Tibial artery (tissue), 4 donors: ENCODE results near the gene NR4A1.

Experiments used
- DNase-seq, 2 donors: peaks; one replicate each; pipeline ENCODE4 v3.0.0-alpha.2; 2019
- H3K27ac ChIP-seq, 2 donors: fragments of 200-600 bp; sonication (generic) in 1 of 2; 1 replicate in 1 of 2; 2 replicates in 1 of 2; pipeline ENCODE4 v1.5.1; 2018 to 2019; ENCODE audit warnings: mild to moderate bottlenecking in 1 of 2
- H3K27me3 ChIP-seq, 2 donors: fragments of 200-600 bp; sonication (generic) in 1 of 2; one replicate each; pipeline versions ENCODE4 v1.5.1 to v1.6.0; 2016 to 2019
- H3K36me3 ChIP-seq, 3 donors: fragments of 200-600 bp; sonication (generic) in 2 of 3; one replicate each; pipeline ENCODE4 v1.5.1; 2016 to 2019; ENCODE audit warnings: mild to moderate bottlenecking in 2 of 3
- H3K4me1 ChIP-seq, 4 donors: fragments of 200-600 bp; sonication (generic) in 2 of 4; 1 replicate in 3 of 4; 2 replicates in 1 of 4; pipeline ENCODE4 v1.5.1; 2016 to 2019
- H3K4me3 ChIP-seq, 2 donors: fragments of 200-600 bp; sonication (generic) in 1 of 2; 1 replicate in 1 of 2; 2 replicates in 1 of 2; pipeline ENCODE4 v1.5.1; 2018 to 2019; ENCODE audit warnings: mild to moderate bottlenecking in 2 of 2
- H3K9me3 ChIP-seq, 3 donors: fragments of 200-600 bp; sonication (generic) in 1 of 3; one replicate each; pipeline ENCODE4 v1.5.1; 2016 to 2019
- CTCF ChIP-seq, 2 experiments: fragments of 200-600 bp in 1 of 2; fragments of 450-650 bp in 1 of 2; IDR thresholded peaks; one replicate each; pipeline ENCODE4 v1.5.1; 2017 to 2019; ENCODE audit warnings: antibody characterized with exemption in 2 of 2, mild to moderate bottlenecking in 1 of 2, moderate library complexity in 1 of 2
- intact Hi-C: fragments of 100-400 bp; cut with DNase I; formaldehyde crosslinking; loops from one replicate; pipeline ENCODE4 v1.15.0; 2023; ENCODE audit warnings: low total_unique reads

Gene NR4A1

DNA sequence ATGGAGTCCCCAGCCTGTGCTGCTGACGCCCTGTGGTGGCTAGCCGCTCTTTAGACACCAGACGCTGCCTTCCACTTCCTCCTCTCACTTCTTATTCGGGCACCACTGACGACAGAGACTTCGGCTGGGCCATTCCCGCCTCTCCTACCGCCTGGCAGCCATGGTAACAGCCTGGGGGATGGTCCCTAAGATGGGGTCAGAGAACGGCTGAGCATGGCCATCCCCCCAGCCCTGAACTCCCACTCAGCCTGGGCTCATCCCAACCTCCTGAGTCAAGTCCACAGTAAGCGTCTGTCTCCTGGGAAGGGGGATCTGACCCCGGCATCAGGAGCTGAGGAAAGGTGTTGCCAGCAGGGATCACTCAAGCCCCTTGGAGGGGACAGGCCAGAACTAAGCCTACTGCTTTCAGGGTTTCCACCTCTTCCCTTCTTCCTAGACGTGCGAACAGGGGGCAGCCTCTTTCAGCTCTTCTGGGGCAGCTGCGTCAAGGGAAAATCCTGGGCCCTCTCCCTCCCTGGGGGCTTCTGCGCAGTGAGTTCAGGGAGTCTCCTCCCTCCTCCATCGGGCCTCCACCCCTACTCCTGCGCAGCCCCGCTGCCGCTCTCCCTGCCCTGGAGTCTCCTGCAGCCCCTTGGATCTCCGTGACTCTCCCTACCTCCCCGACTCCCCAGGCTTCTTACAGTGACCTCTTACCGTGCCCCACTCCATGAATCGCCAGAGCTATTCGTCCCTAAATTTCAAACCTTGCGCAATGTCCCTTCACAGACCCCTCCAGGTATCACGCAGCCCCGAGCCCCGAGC lies 45.1 kb upstream of the NR4A1 start:
- Histone ChIP-seq H3K9me3 (no peaks in the 10 kb centered on the region), H3K4me3 (peak overlapping the region; percentile 57), H3K27me3 (peaks cover 0 to 35% of the 10 kb centered on the region in 2 donors), H3K27ac (no peak overlapping the region), H3K36me3 (peaks cover 0 to 4% (median 0%) of the 10 kb centered on the region in 3 donors), H3K4me1 (peaks cover 0 to 34% (median 10%) of the 10 kb centered on the region in 4 donors)
- peak; percentile 70 to 85 for DNase-seq
- intact Hi-C loops = no loop called here
- no peak for TF ChIP-seq CTCF (IDR thresholded peaks at IDR 0.05)

- H3K27ac ChIP-seq = peak within 1 kb of the TSS; percentile 60 to 75
These were observed 44.5 kb upstream of the NR4A1 start, which contains the start of gene TAMALIN for GRCh38 chr12:52006726-52007157. Gene TAMALIN (plus strand): TSS chr12:52006946. CDS start chr12:52007020, 74 bp downstream.

GRCh38 chr12:52007158-52007921 lies 43.9 kb upstream of the NR4A1 start:
- H3K36me3 ChIP-seq = peaks cover 0 to 10% (median 8%) of the 10 kb centered on the region in 3 donors
- peaks cover 0 to 35% of the 10 kb centered on the region in 2 donors for H3K27me3 ChIP-seq
- peak overlapping the region; percentile 60 to 75 for H3K27ac ChIP-seq
- intact Hi-C loops = no loop called here
- TF ChIP-seq CTCF (IDR thresholded peaks at IDR 0.05) = no peak
- H3K9me3 ChIP-seq = no peaks in the 10 kb centered on the region
- peak overlapping the region; percentile 57 for H3K4me3 ChIP-seq
- H3K4me1 ChIP-seq = peaks cover 0 to 34% (median 10%) of the 10 kb centered on the region in 4 donors
- DNase-seq = peak in 1 of 2 donors; percentile 50

More at GRCh38 chr12:52006726-52007157, 44.5 kb upstream of the NR4A1 start, which contains the start of gene TAMALIN:
- peak; percentile 66 to 83 for DNase-seq
- peaks cover 0 to 7% (median 3%) of the 10 kb centered on the region in 3 donors for H3K36me3 ChIP-seq
- peaks cover 0 to 35% of the 10 kb centered on the region in 2 donors for H3K27me3 ChIP-seq
- no peaks in the 10 kb centered on the region for H3K9me3 ChIP-seq
- H3K4me3 ChIP-seq = peak within 1 kb of the TSS; percentile 57
- peaks cover 0 to 34% (median 10%) of the 10 kb centered on the region in 4 donors for H3K4me1 ChIP-seq
- TF ChIP-seq CTCF (IDR thresholded peaks at IDR 0.05) = no peak
- intact Hi-C loops = no loop called here

DNA sequence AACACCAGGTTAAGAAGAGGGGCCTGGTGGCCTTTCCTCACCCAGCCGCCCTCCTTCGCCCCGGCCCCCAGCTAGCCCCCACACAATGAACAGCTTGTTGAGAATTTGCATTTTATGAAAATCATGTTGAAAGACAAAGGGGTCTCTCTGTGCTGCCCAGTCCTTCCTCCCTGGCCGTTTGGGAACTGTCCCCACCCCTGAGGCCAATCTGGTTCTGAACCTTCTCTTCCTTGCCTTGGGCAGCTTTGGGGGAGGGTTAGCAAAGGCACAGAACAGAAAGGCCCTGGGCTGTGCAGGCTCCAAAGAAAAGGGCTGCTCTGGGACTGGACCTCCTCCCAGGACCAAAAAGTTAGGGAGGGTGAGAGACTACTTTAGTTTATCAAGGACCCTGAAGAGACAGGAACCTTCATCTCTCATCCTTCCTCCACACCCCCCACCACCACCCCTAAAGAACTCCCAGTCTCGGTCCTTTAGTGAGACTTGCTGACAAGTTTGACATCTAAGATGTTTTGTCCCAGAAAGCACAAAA lies 43.2 kb upstream of the NR4A1 start:
- Histone ChIP-seq H3K4me3 (peak overlapping the region; percentile 57), H3K36me3 (peaks cover 0 to 12% (median 10%) of the 10 kb centered on the region in 3 donors), H3K4me1 (peaks cover 0 to 34% (median 10%) of the 10 kb centered on the region in 4 donors), H3K27me3 (peaks cover 0 to 35% of the 10 kb centered on the region in 2 donors), H3K27ac (peak overlapping the region; percentile 60 to 75), H3K9me3 (no peaks in the 10 kb centered on the region)
- no peak for DNase-seq
- intact Hi-C loops = no loop called here
- TF ChIP-seq CTCF (IDR thresholded peaks at IDR 0.05) = no peak

DNA sequence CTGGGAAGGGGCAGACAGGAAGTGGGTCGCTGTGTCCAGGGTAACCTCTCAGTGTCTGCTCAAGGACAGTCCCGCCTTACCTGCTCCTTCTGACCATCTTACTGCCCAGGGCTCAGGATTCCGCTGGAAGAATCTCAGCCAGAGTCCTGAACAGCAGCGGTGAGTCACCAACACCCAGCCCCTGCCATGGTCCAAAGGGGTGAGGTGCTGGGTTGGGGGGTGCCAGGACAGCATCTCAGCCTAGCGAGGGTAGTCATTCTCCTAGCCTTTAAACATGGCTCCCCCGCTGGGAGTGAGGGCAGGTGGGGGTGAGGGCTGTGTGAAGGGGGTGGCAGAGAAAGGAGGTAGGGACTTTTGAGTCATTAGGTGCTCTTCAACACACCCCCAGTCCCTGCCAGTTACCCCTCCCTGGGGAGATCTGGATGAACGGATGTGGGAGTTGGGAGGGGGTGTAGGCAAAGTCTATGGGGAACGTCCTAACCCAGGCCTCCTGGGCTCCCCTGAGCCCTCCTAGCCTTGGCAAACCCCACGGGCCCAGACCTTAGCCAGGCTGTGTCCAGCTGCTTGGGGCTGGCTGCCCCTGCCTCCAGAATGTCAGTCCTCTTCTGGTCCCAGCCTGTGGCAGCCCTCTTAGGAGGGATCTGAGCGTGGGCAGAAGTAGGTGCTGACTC lies 42.0 kb upstream of the NR4A1 start:
- no peak for TF ChIP-seq CTCF (IDR thresholded peaks at IDR 0.05)
- intact Hi-C loops = no loop called here
- H3K27ac ChIP-seq = peak overlapping the region; percentile 48 to 57
- peak overlapping the region; percentile 57 for H3K4me3 ChIP-seq
- no peak for DNase-seq
- no peaks in the 10 kb centered on the region for H3K9me3 ChIP-seq
- peaks cover 0 to 18% (median 16%) of the 10 kb centered on the region in 3 donors for H3K36me3 ChIP-seq
- peaks cover 0 to 34% (median 10%) of the 10 kb centered on the region in 4 donors for H3K4me1 ChIP-seq
- peaks cover 0 to 35% of the 10 kb centered on the region in 2 donors for H3K27me3 ChIP-seq
